Muscle of leg (tissue), 11 donors: ENCODE measurements around the gene PARM1. TPM values are rescaled to one million over a fixed set of nuclear protein-coding genes. Genes with fewer than 3 reads are reported as not detected.

Experiments
- DNase-seq: peaks from one replicate; pipeline ENCODE4 v3.0.0; 2013
- H3K27ac ChIP-seq: one replicate; pipeline ENCODE4 v1.5.1; 2013; ENCODE audit warnings: mild to moderate bottlenecking, low read length, control low read depth
- H3K27me3 ChIP-seq: one replicate; pipeline ENCODE4 v1.6.1; 2013; ENCODE audit warnings: low read length; ENCODE audit not compliant: control insufficient read depth, insufficient read depth
- H3K36me3 ChIP-seq: one replicate; pipeline ENCODE4 v1.6.1; 2013; ENCODE audit warnings: low read length; ENCODE audit not compliant: control insufficient read depth, insufficient read depth
- H3K4me1 ChIP-seq: one replicate; pipeline ENCODE4 v1.6.1; 2013; ENCODE audit warnings: low read length; ENCODE audit not compliant: control insufficient read depth, insufficient read depth
- H3K4me3 ChIP-seq: one replicate; pipeline ENCODE4 v1.5.1; 2013; ENCODE audit warnings: low read length, control low read depth
- H3K9me3 ChIP-seq: replicated peaks from 2 replicates; pipeline ENCODE4 v1.6.1; 2013; ENCODE audit warnings: low read depth, low read length; ENCODE audit not compliant: control insufficient read depth
- WGBS: methylation state at CpG from one replicate; pipeline ENCODE4 v1.1.5; 2013; ENCODE audit warnings: missing lambda C conversion rate; ENCODE audit not compliant: insufficient coverage; 5-methylcytosine and 5-hydroxymethylcytosine counted together
- polyA plus RNA-seq, 8 donors: library from polyadenylated mRNA; unstranded; fragments of 120-200 nt; gene quantifications; one replicate each; pipeline versions ENCODE4 v1.2.1 to v1.2.3, GENCODE V29; 2013; ENCODE audit warnings: inconsistent platforms in 1 of 8, low replicate concordance in 1 of 8; ENCODE audit not compliant: insufficient read length in 8 of 8, insufficient read depth in 1 of 8
- total RNA-seq: library from RNA; stranded (reverse); fragments of 120-200 nt; gene quantifications from one replicate; pipeline ENCODE4 v1.2.4, GENCODE V29; 2013

The PARM1 gene
- total and polyA plus RNA-seq, 9 donors, result 58.0 to 100 (median 76.4) TPM

GRCh38 chr4:75056277-75056676 lies 123.4 kb downstream of the PARM1 start:
- WGBS, result 66% methylated on average over 3 of the region's 4 CpGs
- no peak overlapping the region for H3K4me3 ChIP-seq
- H3K27me3 ChIP-seq, result no peaks in the 10 kb centered on the region
- H3K9me3 ChIP-seq, result no peaks in the 10 kb centered on the region
- no peak for DNase-seq
- H3K36me3 ChIP-seq, result no peaks in the 10 kb centered on the region
- H3K27ac ChIP-seq, result no peak overlapping the region
- H3K4me1 ChIP-seq, result no peaks in the 10 kb centered on the region

- Histone ChIP-seq H3K4me3 (no peak overlapping the region), H3K27me3 (no peaks in the 10 kb centered on the region), H3K36me3 (no peaks in the 10 kb centered on the region), H3K27ac (no peak overlapping the region), H3K4me1 (no peaks in the 10 kb centered on the region), H3K9me3 (no peaks in the 10 kb centered on the region)
- WGBS, result 92% methylated on average over 6 of the region's 15 CpGs
- no peak for DNase-seq
Measured at GRCh38 chr4:75057369-75057768, 124.5 kb downstream of the PARM1 start.

- WGBS, result 88% methylated on average over 10 of the region's 10 CpGs
- H3K9me3 ChIP-seq, result no peaks in the 10 kb centered on the region
- H3K4me1 ChIP-seq, result no peaks in the 10 kb centered on the region
- H3K4me3 ChIP-seq, result no peak overlapping the region
- no peak for DNase-seq
- no peak overlapping the region for H3K27ac ChIP-seq
- H3K27me3 ChIP-seq, result no peaks in the 10 kb centered on the region
- H3K36me3 ChIP-seq, result no peaks in the 10 kb centered on the region
Measured at GRCh38 chr4:75058486-75058885, 125.6 kb downstream of the PARM1 start.

GRCh38 chr4:75063433-75063832 lies 130.5 kb downstream of the PARM1 start:
- no peak for DNase-seq
- H3K4me1 ChIP-seq, result no peaks in the 10 kb centered on the region
- no peaks in the 10 kb centered on the region for H3K36me3 ChIP-seq
- 93% methylated on average over 3 of the region's 3 CpGs for WGBS
- H3K27me3 ChIP-seq, result no peaks in the 10 kb centered on the region
- no peak overlapping the region for H3K27ac ChIP-seq
- no peaks in the 10 kb centered on the region for H3K9me3 ChIP-seq
- no peak overlapping the region for H3K4me3 ChIP-seq

GRCh38 chr4:75065909-75066308 lies 133.0 kb downstream of the PARM1 start:
- H3K4me3 ChIP-seq, result no peak overlapping the region
- no peaks in the 10 kb centered on the region for H3K9me3 ChIP-seq
- no peaks in the 10 kb centered on the region for H3K27me3 ChIP-seq
- H3K4me1 ChIP-seq, result no peaks in the 10 kb centered on the region
- DNase-seq, result no peak
- no peaks in the 10 kb centered on the region for H3K36me3 ChIP-seq
- no peak overlapping the region for H3K27ac ChIP-seq

- DNase-seq, result no peak
- Histone ChIP-seq H3K4me3 (no peak overlapping the region), H3K27me3 (no peaks in the 10 kb centered on the region), H3K9me3 (no peaks in the 10 kb centered on the region), H3K27ac (no peak overlapping the region), H3K4me1 (no peaks in the 10 kb centered on the region), H3K36me3 (no peaks in the 10 kb centered on the region)
- 73% methylated on average over 2 of the region's 7 CpGs for WGBS
Measured at GRCh38 chr4:75069493-75070074, 136.7 kb downstream of the PARM1 start.

- Histone ChIP-seq H3K4me1 (no peaks in the 10 kb centered on the region), H3K27ac (no peak overlapping the region), H3K4me3 (no peak overlapping the region), H3K36me3 (no peaks in the 10 kb centered on the region), H3K27me3 (no peaks in the 10 kb centered on the region), H3K9me3 (no peaks in the 10 kb centered on the region)
- WGBS, result no CpG with 5 or more reads among the region's 4 CpGs
- no peak for DNase-seq
Measured at GRCh38 chr4:75071317-75071716, 138.4 kb downstream of the PARM1 start.

- Histone ChIP-seq H3K36me3 (no peaks in the 10 kb centered on the region), H3K4me3 (no peak overlapping the region), H3K27me3 (no peaks in the 10 kb centered on the region), H3K27ac (no peak overlapping the region), H3K9me3 (no peaks in the 10 kb centered on the region), H3K4me1 (no peaks in the 10 kb centered on the region)
- no CpG with 5 or more reads among the region's 2 CpGs for WGBS
- no peak for DNase-seq
Measured at GRCh38 chr4:75080888-75081287, 148.0 kb downstream of the PARM1 start.

GRCh38 chr4:75081561-75081960 lies 148.6 kb downstream of the PARM1 start:
- WGBS, result no CpG with 5 or more reads among the region's 1 CpG
- Histone ChIP-seq H3K9me3 (no peaks in the 10 kb centered on the region), H3K27ac (no peak overlapping the region), H3K36me3 (no peaks in the 10 kb centered on the region), H3K4me3 (no peak overlapping the region), H3K27me3 (no peaks in the 10 kb centered on the region), H3K4me1 (no peaks in the 10 kb centered on the region)
- no peak for DNase-seq

- no peak for DNase-seq
- H3K4me3 ChIP-seq, result no peak overlapping the region
- no peaks in the 10 kb centered on the region for H3K36me3 ChIP-seq
- WGBS, result no CpG with 5 or more reads among the region's 1 CpG
- no peaks in the 10 kb centered on the region for H3K9me3 ChIP-seq
- H3K4me1 ChIP-seq, result no peaks in the 10 kb centered on the region
- no peaks in the 10 kb centered on the region for H3K27me3 ChIP-seq
- H3K27ac ChIP-seq, result no peak overlapping the region
Measured at GRCh38 chr4:75087416-75087815, 154.5 kb downstream of the PARM1 start.

GRCh38 chr4:75087865-75088264 lies 154.9 kb downstream of the PARM1 start:
- Histone ChIP-seq H3K9me3 (no peaks in the 10 kb centered on the region), H3K36me3 (no peaks in the 10 kb centered on the region), H3K4me1 (no peaks in the 10 kb centered on the region), H3K4me3 (no peak overlapping the region), H3K27me3 (no peaks in the 10 kb centered on the region), H3K27ac (no peak overlapping the region)
- DNase-seq, result no peak
- 100% methylated on average over 1 of the region's 2 CpGs for WGBS
